Pancreas (tissue), 10 donors: ENCODE data around the gene CD200. TPM values are rescaled to one million over a fixed set of nuclear protein-coding genes. Genes with fewer than 3 reads are reported as not detected.

Source experiments
- ATAC-seq, 4 donors: fragments of 200-7000 bp; cut with Tn5 transposase; one replicate each; pipeline versions ENCODE4 v1.8.0 to v1.9.1; 2020; ENCODE audit warnings: mild to moderate bottlenecking in 4 of 4, moderate library complexity in 4 of 4
- DNase-seq, 6 donors: peaks; one replicate each; pipeline ENCODE4 v3.0.0-alpha.2; 2020
- FAIRE-seq: peaks from 2 replicates; lab custom pipeline; 2012; peaks lifted over from hg19 to GRCh38; lab: Jason Lieb, UNC
- H3K27ac ChIP-seq, 4 donors: fragments of 200-600 bp; sonication (generic); 1 replicate in 3 of 4; 2 replicates in 1 of 4; pipeline versions ENCODE4 v1.5.0 to v1.8.0; 2020
- H3K27me3 ChIP-seq, 4 donors: fragments of 200-600 bp; one replicate each; pipeline ENCODE4 v1.8.0; 2021
- H3K36me3 ChIP-seq, 3 donors: fragments of 200-600 bp; sonication (generic) in 1 of 3; one replicate each; pipeline versions ENCODE4 v1.5.0 to v1.8.0; 2020 to 2021
- H3K4me1 ChIP-seq, 3 donors: fragments of 200-600 bp; one replicate each; pipeline ENCODE4 v1.8.0; 2021
- H3K4me3 ChIP-seq, 4 donors: fragments of 200-600 bp; sonication (generic) in 2 of 4; one replicate each; pipeline versions ENCODE4 v1.5.0 to v1.8.0; 2020 to 2021
- H3K9me3 ChIP-seq, 4 donors: fragments of 200-600 bp; one replicate each; pipeline ENCODE4 v1.8.0; 2021
- WGBS, 2 donors: extraction: QIAGEN DNeasy Blood & Tissue Kit; methylation state at CpG; one replicate each; pipeline ENCODE4 v1.1.7; 2013; 5-methylcytosine and 5-hydroxymethylcytosine counted together
- intact Hi-C, 3 donors: fragments of 100-400 bp; cut with DNase I; formaldehyde crosslinking; loops; one replicate each; pipeline versions ENCODE4 v1.11.1 to v1.14.2; 2022
- polyA plus RNA-seq, 2 donors: library from polyadenylated mRNA; stranded (reverse); fragments of 200-250 nt; gene quantifications; one replicate each; pipeline ENCODE4 v1.2.3, GENCODE V29; 2013
- total RNA-seq, 6 donors: library from RNA; stranded (reverse); fragmentation: NEBNext Ultra II Directional in 4 of 6; extraction: Animal tissue kit (Norgen Biotek cat#: 25700) in 4 of 6; gene quantifications; one replicate each; pipeline versions ENCODE4 v1.2.1 to v1.2.4, GENCODE V29; 2021 to 2023
- TF ChIP-seq, protein P1 (sequence below), 4 donors: fragments of 200-600 bp; sonication (generic) in 3 of 4; IDR thresholded peaks; one replicate each; pipeline versions ENCODE4 v1.5.0 to v1.8.0; 2021; ENCODE audit warnings: antibody characterized with exemption in 4 of 4
- donor health status: healthy with polysubstance abuse.
- donor health status: DM: no; HTN: no; CAD: no; lungs with moderate emphysema.
- donor health status: DM: no; HTN: no; CAD: no.
- donor health status: control.
- donor health status: control.
- donor health status: Bipolar disorder and iron deficiency.
- donor health status: DM: yes; HTN: yes; CAD: no.
- donor health status: DM: no; HTN: no; CAD: no.
- donor health status: DM: no; HTN: no; CAD: no.
- donor health status: DM: yes; HTN: yes; CAD: no.

The CD200 gene
- total and polyA plus RNA-seq, 8 donors = 1.1 to 22.2 (median 3.0) TPM

DNA sequence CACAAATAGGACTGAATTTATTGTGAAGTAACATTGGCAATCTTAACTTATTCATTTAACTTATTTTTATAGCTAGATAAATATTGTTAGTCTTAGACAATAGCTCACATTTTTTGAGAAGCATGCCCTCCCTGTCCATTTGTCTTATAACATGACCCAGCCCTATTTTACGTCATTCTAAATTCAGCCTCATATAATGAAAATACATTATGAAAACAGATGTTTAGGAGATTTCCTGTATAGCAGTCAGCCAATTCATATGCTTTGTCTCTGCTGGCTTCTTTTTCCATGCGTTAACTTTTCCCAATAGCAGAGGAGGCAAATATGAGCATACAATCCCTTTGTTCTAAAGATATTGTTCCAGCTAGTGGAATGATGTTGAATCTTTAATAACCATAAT lies 29.3 kb downstream of the CD200 start:
- intact Hi-C loops = no loop called here
- TF ChIP-seq, protein P1, sequence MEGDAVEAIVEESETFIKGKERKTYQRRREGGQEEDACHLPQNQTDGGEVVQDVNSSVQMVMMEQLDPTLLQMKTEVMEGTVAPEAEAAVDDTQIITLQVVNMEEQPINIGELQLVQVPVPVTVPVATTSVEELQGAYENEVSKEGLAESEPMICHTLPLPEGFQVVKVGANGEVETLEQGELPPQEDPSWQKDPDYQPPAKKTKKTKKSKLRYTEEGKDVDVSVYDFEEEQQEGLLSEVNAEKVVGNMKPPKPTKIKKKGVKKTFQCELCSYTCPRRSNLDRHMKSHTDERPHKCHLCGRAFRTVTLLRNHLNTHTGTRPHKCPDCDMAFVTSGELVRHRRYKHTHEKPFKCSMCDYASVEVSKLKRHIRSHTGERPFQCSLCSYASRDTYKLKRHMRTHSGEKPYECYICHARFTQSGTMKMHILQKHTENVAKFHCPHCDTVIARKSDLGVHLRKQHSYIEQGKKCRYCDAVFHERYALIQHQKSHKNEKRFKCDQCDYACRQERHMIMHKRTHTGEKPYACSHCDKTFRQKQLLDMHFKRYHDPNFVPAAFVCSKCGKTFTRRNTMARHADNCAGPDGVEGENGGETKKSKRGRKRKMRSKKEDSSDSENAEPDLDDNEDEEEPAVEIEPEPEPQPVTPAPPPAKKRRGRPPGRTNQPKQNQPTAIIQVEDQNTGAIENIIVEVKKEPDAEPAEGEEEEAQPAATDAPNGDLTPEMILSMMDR (IDR thresholded peaks at IDR 0.05) = no peak

DNA sequence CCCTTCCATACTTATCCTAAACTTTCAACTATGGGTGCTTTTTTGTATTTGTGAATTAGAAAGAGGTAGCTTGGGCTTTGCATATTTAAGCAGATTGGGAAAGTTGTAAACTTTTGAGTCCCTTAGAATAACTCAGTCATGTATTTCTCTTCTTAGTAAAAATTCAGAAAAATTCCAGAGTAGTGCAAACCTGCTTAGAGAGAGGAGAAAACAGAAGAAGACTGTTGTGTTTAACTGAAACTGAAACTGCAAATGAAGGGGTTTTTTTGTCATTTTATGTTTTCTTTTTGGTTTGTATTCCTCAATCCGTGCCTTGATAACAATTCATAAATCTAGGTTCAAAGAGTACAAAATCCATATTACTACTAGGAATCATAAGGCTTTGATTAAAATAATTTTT lies 31.3 kb downstream of the CD200 start:
- 79 to 80% methylated on average over 1 of the region's 1 CpG for WGBS, 2 donors
- TF ChIP-seq, protein P1 (IDR thresholded peaks at IDR 0.05) = no peak
- intact Hi-C loops = no loop called here
- no peak for ATAC-seq
- Histone ChIP-seq H3K4me3 (no peak overlapping the region), H3K9me3 (no peaks in the 10 kb centered on the region), H3K4me1 (no peaks in the 10 kb centered on the region), H3K27me3 (no peaks in the 10 kb centered on the region), H3K36me3 (no peaks in the 10 kb centered on the region), H3K27ac (no peak overlapping the region)
- DNase-seq = no peak
- FAIRE-seq = no peak

More for the DNA sequence above, 29.3 kb downstream of the CD200 start:
- no peaks in the 10 kb centered on the region for H3K27me3 ChIP-seq
- FAIRE-seq = no peak
- WGBS, 2 donors = 93 to 94% methylated on average over 2 of the region's 2 CpGs
- no peak for DNase-seq
- H3K4me1 ChIP-seq = no peaks in the 10 kb centered on the region
- ATAC-seq = no peak
- H3K9me3 ChIP-seq = no peaks in the 10 kb centered on the region
- no peak overlapping the region for H3K27ac ChIP-seq
- no peaks in the 10 kb centered on the region for H3K36me3 ChIP-seq
- no peak overlapping the region for H3K4me3 ChIP-seq

GRCh38 chr3:112365035-112365434 lies 32.1 kb downstream of the CD200 start:
- intact Hi-C loops = no loop called here
- H3K4me3 ChIP-seq = no peak overlapping the region
- DNase-seq = no peak
- H3K36me3 ChIP-seq = no peaks in the 10 kb centered on the region
- WGBS, 2 donors = 42 to 50% methylated on average over 2 of the region's 2 CpGs
- no peak for FAIRE-seq
- H3K4me1 ChIP-seq = no peaks in the 10 kb centered on the region
- no peak overlapping the region for H3K27ac ChIP-seq
- ATAC-seq = peak in 2 of 4 donors; percentile 48 to 70
- no peaks in the 10 kb centered on the region for H3K9me3 ChIP-seq
- TF ChIP-seq, protein P1 (IDR thresholded peaks at IDR 0.05) = no peak
- no peaks in the 10 kb centered on the region for H3K27me3 ChIP-seq

DNA sequence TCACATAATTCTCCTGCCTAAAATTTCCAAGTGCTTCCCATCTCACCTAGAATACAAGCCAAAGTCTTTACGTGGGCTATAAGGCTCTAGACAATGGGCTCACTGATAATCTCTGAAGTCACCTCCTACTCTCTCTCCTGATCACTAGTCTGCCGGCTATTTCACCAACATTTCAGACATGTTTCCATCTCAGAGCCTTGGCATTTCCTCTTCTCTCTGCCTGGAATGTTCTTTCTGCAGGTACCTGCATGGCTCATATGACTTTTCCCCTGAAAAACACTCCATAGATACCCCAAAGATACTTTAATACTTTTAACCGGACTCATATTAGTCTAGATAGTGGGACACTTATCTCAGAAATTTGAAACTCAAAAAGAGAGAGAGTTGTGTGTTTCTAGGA lies 32.7 kb downstream of the CD200 start:
- H3K4me3 ChIP-seq = no peak overlapping the region
- whole genome bisulfite sequencing, 2 donors = 54 to 55% methylated on average over 3 of the region's 3 CpGs
- H3K36me3 ChIP-seq = no peaks in the 10 kb centered on the region
- FAIRE-seq = no peak
- no peak for DNase-seq
- H3K27me3 ChIP-seq = no peaks in the 10 kb centered on the region
- TF ChIP-seq, protein P1 (IDR thresholded peaks at IDR 0.05) = no peak
- intact Hi-C loops = no loop called here
- H3K4me1 ChIP-seq = no peaks in the 10 kb centered on the region
- no peak overlapping the region for H3K27ac ChIP-seq
- H3K9me3 ChIP-seq = no peaks in the 10 kb centered on the region
- ATAC-seq = no peak

DNA sequence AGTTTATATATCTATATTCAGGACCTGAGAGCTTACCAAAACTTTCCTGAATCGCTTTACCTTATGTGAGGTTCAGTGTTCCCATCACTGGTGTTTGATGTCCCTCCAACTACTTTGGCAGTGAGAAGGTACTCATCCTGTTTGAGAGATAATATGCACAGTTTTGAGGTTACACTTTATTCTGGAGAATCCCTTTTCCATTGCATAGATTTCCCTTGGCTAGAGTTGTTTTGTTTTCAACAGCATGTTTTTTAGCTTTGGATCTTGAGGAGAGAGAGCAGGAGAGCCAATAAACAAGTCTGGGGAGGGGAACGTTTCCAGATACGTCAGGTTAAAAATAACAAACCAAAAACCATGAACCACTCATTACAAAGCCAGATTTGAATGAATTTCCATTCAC lies 33.6 kb downstream of the CD200 start:
- no peak overlapping the region for H3K27ac ChIP-seq
- intact Hi-C loops = no loop called here
- ATAC-seq (no peak), DNase-seq (no peak), FAIRE-seq (no peak)
- 74 to 75% methylated on average over 3 of the region's 3 CpGs for WGBS, 2 donors
- no peak overlapping the region for H3K4me3 ChIP-seq
- no peaks in the 10 kb centered on the region for H3K9me3 ChIP-seq
- no peaks in the 10 kb centered on the region for H3K27me3 ChIP-seq
- TF ChIP-seq, protein P1 (IDR thresholded peaks at IDR 0.05) = no peak
- H3K36me3 ChIP-seq = no peaks in the 10 kb centered on the region
- H3K4me1 ChIP-seq = no peaks in the 10 kb centered on the region
